ENCODE data around the gene SWT1. TPM values are rescaled to one million over a fixed set of nuclear protein-coding genes. Genes with fewer than 3 reads are reported as not detected.

SWT1 gene
- total and polyA plus RNA-seq, 9 of the 15 experiments (the other 6 are each of a cell fraction or from before 2014, with no cell fraction given): 1.5 to 3.4 (median 2.3) TPM

DNA sequence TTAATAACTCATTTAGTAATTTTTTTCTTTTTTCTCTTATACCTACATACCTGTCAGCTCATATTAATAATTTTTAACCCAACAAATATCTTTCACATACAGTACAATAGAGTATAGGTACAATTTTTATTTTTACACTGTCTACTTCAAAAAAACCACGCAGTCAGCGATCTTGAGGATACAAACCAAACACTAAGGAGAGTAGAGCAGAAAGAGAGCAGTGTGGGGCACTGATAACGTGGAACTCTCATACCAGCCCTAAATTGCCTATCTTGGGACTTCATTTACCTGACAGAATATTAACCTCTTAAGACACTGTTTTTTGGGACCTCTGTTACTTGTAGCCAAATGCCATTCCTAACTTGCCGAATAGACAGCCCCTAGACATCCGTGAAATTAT, 5.8 kb upstream of the SWT1 start (continued):
- TF ChIP-seq TBP (optimal IDR thresholded peaks at IDR 0.05; ENCODE audit: low read depth, low read length): no peak
- TF ChIP-seq ZNF830 (CRISPR knock-in tag; IDR thresholded peaks at IDR 0.05): no peak
- no peak for TF ChIP-seq ZNF347 (CRISPR knock-in tag; IDR thresholded peaks at IDR 0.05; ENCODE audit: low read depth)
- peak; percentile 35; the same call in 1 of the 2 replicates for TF ChIP-seq TAL1 (IDR thresholded peaks at IDR 0.05)
- TF ChIP-seq SIN3A (IDR thresholded peaks at IDR 0.05; ENCODE audit: borderline replicate concordance in 2 of 2, control insufficient read depth in 1 of 2, low read depth in 2 of 2, low read length in 2 of 2): no peak

DNA sequence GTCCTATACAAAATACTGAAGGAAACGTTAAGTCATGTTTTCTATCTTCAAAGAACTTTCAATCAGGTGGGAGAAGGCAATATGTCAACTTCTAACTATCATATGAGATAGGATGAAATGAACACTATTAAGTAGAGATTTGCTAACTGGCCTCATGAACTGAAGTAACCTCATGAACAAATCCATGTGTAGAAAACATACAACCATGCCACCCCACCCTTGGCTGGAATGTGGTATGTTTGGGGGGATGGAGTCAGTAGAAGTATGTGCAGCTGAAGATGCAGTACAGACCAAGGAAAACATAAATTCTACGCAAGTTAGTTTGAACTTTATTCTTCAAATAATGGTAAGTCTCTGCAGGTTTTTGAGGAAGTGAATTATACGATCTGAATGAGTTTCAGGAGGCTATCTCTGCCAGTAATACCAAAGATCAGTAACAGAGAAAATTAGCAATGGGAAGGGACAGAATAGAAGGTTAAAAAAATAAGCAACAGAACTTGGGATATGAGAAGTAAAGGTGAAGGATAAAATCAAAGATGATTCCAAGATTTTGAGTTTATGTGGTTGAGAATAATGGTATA, 4.7 kb upstream of the SWT1 start:
- Histone ChIP-seq H4K20me1 (replicated peaks; ENCODE audit: control insufficient read depth, insufficient read depth, low read length) (no peaks in the 10 kb centered on the region), H3K27me3 (ENCODE audit: control insufficient read depth in 2 of 2, insufficient read depth in 2 of 2, low read length in 2 of 2) (no peaks in the 10 kb centered on the region), H3K4me1 (replicated peaks in 1 of 2; ENCODE audit: control insufficient read depth in 2 of 2, insufficient read depth in 2 of 2, low read length in 2 of 2) (peaks cover 7 to 30% of the 10 kb centered on the region in 2 experiments; a peak in 3 of 5 replicates), H3K27ac (ENCODE audit: extremely low read depth, low read depth, low read length) (no peak overlapping the region), H3K9me3 (replicated peaks; ENCODE audit: control insufficient read depth, insufficient read depth, low read depth, low read length) (no peaks in the 10 kb centered on the region), H3K4me3 (no peak overlapping the region), H3K9me1 (ENCODE audit: control insufficient read depth, insufficient read depth, low read length) (no peaks in the 10 kb centered on the region), H3K9ac (ENCODE audit: insufficient read depth in 1 of 2, low read depth in 2 of 2, low read length in 2 of 2) (no peak overlapping the region; a peak in 1 of 4 replicates), H3K4me2 (ENCODE audit: insufficient read depth, low read length) (peak overlapping the region; percentile 2; the same call in 1 of the 2 replicates), H3K79me2 (ENCODE audit: control insufficient read depth, insufficient read depth, low read length) (peaks cover 38% of the 10 kb centered on the region), H2AFZ (ENCODE audit: low read depth, low read length) (no peak overlapping the region), H3K36me3 (ENCODE audit: control insufficient read depth, insufficient read depth, low read length) (peaks cover 39% of the 10 kb centered on the region)
- ChIA-PET CTCF (ENCODE audit: low intra/inter-chr PET ratio) (no interaction called here), POLR2A (no interaction called here)
- DNase-seq (ENCODE audit: extremely low read depth in 1 of 4, low spot score in 3 of 4): peak in 2 of 4 experiments; percentile 17 to 36
- in situ Hi-C loops (cut with MboI): no loop called here
- no peak for FAIRE-seq
- intact Hi-C loops (cut with micrococcal nuclease): no loop called here
- BruUV-seq (replicated peaks): no TSS peak
- ATAC-seq: no peak
- WGBS (ENCODE audit: insufficient coverage, low coverage, missing lambda C conversion rate): 37% methylated on average over 3 of the region's 3 CpGs
- TF ChIP-seq ZZZ3 (IDR thresholded peaks at IDR 0.05) (no peak), SRSF7 (optimal IDR thresholded peaks at IDR 0.05; ENCODE audit: low read depth, low read length) (no peak), ZNF561 (CRISPR knock-in tag; conservative IDR thresholded peaks at IDR 0.05) (no peak), TEAD2 (tag; IDR thresholded peaks at IDR 0.05) (peak; percentile 79), HDAC1 (IDR thresholded peaks at IDR 0.05) (0 out of 4 replicates have a peak, but pooled peaks of 1 of the 2 experiments have one; percentile 28), NCOA4 (IDR thresholded peaks at IDR 0.05; ENCODE audit: partially characterized antibody) (no peak), RFX7 (CRISPR knock-in tag; IDR thresholded peaks at IDR 0.05) (no peak)
- TF ChIP-seq, protein P1, sequence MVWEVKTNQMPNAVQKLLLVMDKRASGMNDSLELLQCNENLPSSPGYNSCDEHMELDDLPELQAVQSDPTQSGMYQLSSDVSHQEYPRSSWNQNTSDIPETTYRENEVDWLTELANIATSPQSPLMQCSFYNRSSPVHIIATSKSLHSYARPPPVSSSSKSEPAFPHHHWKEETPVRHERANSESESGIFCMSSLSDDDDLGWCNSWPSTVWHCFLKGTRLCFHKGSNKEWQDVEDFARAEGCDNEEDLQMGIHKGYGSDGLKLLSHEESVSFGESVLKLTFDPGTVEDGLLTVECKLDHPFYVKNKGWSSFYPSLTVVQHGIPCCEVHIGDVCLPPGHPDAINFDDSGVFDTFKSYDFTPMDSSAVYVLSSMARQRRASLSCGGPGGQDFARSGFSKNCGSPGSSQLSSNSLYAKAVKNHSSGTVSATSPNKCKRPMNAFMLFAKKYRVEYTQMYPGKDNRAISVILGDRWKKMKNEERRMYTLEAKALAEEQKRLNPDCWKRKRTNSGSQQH (CRISPR knock-in tag; IDR thresholded peaks at IDR 0.05): no peak
- TF ChIP-seq, protein P2, sequence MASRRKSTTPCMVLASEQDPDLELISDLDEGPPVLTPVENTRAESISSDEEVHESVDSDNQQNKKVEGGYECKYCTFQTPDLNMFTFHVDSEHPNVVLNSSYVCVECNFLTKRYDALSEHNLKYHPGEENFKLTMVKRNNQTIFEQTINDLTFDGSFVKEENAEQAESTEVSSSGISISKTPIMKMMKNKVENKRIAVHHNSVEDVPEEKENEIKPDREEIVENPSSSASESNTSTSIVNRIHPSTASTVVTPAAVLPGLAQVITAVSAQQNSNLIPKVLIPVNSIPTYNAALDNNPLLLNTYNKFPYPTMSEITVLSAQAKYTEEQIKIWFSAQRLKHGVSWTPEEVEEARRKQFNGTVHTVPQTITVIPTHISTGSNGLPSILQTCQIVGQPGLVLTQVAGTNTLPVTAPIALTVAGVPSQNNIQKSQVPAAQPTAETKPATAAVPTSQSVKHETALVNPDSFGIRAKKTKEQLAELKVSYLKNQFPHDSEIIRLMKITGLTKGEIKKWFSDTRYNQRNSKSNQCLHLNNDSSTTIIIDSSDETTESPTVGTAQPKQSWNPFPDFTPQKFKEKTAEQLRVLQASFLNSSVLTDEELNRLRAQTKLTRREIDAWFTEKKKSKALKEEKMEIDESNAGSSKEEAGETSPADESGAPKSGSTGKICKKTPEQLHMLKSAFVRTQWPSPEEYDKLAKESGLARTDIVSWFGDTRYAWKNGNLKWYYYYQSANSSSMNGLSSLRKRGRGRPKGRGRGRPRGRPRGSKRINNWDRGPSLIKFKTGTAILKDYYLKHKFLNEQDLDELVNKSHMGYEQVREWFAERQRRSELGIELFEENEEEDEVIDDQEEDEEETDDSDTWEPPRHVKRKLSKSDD (conservative IDR thresholded peaks at IDR 0.05; ENCODE audit: low read length): no peak
- TF ChIP-seq, protein P3, sequence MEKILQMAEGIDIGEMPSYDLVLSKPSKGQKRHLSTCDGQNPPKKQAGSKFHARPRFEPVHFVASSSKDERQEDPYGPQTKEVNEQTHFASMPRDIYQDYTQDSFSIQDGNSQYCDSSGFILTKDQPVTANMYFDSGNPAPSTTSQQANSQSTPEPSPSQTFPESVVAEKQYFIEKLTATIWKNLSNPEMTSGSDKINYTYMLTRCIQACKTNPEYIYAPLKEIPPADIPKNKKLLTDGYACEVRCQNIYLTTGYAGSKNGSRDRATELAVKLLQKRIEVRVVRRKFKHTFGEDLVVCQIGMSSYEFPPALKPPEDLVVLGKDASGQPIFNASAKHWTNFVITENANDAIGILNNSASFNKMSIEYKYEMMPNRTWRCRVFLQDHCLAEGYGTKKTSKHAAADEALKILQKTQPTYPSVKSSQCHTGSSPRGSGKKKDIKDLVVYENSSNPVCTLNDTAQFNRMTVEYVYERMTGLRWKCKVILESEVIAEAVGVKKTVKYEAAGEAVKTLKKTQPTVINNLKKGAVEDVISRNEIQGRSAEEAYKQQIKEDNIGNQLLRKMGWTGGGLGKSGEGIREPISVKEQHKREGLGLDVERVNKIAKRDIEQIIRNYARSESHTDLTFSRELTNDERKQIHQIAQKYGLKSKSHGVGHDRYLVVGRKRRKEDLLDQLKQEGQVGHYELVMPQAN (IDR thresholded peaks at IDR 0.05; ENCODE audit: borderline replicate concordance): 0 out of 2 replicates have a peak, but pooled peaks have one; percentile 34
